Fibroblast of lung (primary cell): Measurements from ENCODE around the gene CHRM4. TPM values are rescaled to one million over a fixed set of nuclear protein-coding genes. Genes with fewer than 3 reads are reported as not detected.

ENCODE experiments used
- DNase-seq, 2 donors: peaks; one replicate each; pipeline versions ENCODE4 v3.0.0 to v3.0.0-alpha.2; 2010; ENCODE audit warnings: low read depth in 2 of 2
- H2AFZ ChIP-seq: 2 replicates; pipeline ENCODE4 v1.5.1; 2012; ENCODE audit warnings: low read length, control low read depth, inconsistent platforms
- H3K27ac ChIP-seq: 2 replicates; pipeline ENCODE4 v1.5.1; 2011; ENCODE audit warnings: low read length, control low read depth; ENCODE audit not compliant: insufficient read depth
- H3K27me3 ChIP-seq: 2 replicates; pipeline ENCODE4 v1.5.1; 2011; ENCODE audit warnings: mild to moderate bottlenecking, low read length; ENCODE audit not compliant: control insufficient read depth, insufficient read depth
- H3K36me3 ChIP-seq: 2 replicates; pipeline ENCODE4 v1.5.1; 2011; ENCODE audit warnings: low read length; ENCODE audit not compliant: control insufficient read depth, insufficient read depth
- H3K4me1 ChIP-seq: 2 replicates; pipeline ENCODE4 v1.5.1; 2011; ENCODE audit warnings: low read length; ENCODE audit not compliant: control insufficient read depth, insufficient read depth; ENCODE audit errors: extremely low read depth
- H3K4me2 ChIP-seq: 2 replicates; pipeline ENCODE4 v1.5.1; 2011; ENCODE audit warnings: low read length, control low read depth; ENCODE audit not compliant: insufficient read depth; ENCODE audit errors: extremely low read depth
- H3K4me3 ChIP-seq, 4 experiments: fragments of 200-600 bp in 1 of 4; sonication (generic) in 1 of 4; replicated peaks in 1 of 4; 2 replicates each; pipeline ENCODE4 v1.5.1; 2011 to 2016; ENCODE audit warnings: low read length in 4 of 4, low read depth in 3 of 4, mild to moderate bottlenecking in 3 of 4, control low read depth in 2 of 4, inconsistent platforms in 1 of 4, mixed read lengths in 1 of 4; ENCODE audit not compliant: insufficient read depth in 1 of 4; ENCODE audit errors: control extremely low read depth in 1 of 4
- H3K79me2 ChIP-seq: 2 replicates; pipeline ENCODE4 v1.5.1; 2012; ENCODE audit warnings: mild to moderate bottlenecking, low read length, inconsistent platforms; ENCODE audit not compliant: control insufficient read depth, insufficient read depth
- H3K9ac ChIP-seq: 2 replicates; pipeline ENCODE4 v1.5.1; 2011; ENCODE audit warnings: mild to moderate bottlenecking, low read length, control low read depth; ENCODE audit not compliant: insufficient read depth
- H3K9me3 ChIP-seq: 2 replicates; pipeline ENCODE4 v1.5.1; 2012; ENCODE audit warnings: low read depth, low read length; ENCODE audit not compliant: control insufficient read depth, insufficient read depth
- H4K20me1 ChIP-seq: 2 replicates; pipeline ENCODE4 v1.5.1; 2011; ENCODE audit warnings: low read length; ENCODE audit not compliant: control insufficient read depth, insufficient read depth; ENCODE audit errors: extremely low read depth
- CTCF ChIP-seq, 2 donors: IDR thresholded peaks in 1 of 2; conservative IDR thresholded peaks in 1 of 2; 1 replicate in 1 of 2; 2 replicates in 1 of 2; pipeline ENCODE4 v1.5.1; 2011 to 2012; ENCODE audit warnings: low read length in 2 of 2, control low read depth in 1 of 2, inconsistent platforms in 1 of 2, low read depth in 1 of 2, mild to moderate bottlenecking in 1 of 2
- EZH2 ChIP-seq: IDR thresholded peaks from 2 replicates; pipeline ENCODE4 v1.5.1; 2012; ENCODE audit warnings: low read length, control low read depth, mild to moderate bottlenecking; ENCODE audit errors: missing control alignments
- polyA plus RNA-seq, 2 donors: library from polyadenylated mRNA; depleted of rRNA in 1 of 2; stranded (reverse) in 1 of 2; unstranded in 1 of 2; fragments of >200 nt; gene quantifications; 2 replicates each; pipeline ENCODE4 v1.2.1, GENCODE V29; 2011 to 2012; ENCODE audit warnings: missing spikeins in 1 of 2
- total RNA-seq: library from RNA; depleted of rRNA; stranded (reverse); fragments of >200 nt; gene quantifications from 2 replicates; pipeline ENCODE4 v1.2.1, GENCODE V29; 2014

CHRM4 gene
- total and polyA plus RNA-seq, 2 donors (not counting 1 experiment from before 2014, with no cell fraction given), result 0.05 TPM; not detected in 1

DNA sequence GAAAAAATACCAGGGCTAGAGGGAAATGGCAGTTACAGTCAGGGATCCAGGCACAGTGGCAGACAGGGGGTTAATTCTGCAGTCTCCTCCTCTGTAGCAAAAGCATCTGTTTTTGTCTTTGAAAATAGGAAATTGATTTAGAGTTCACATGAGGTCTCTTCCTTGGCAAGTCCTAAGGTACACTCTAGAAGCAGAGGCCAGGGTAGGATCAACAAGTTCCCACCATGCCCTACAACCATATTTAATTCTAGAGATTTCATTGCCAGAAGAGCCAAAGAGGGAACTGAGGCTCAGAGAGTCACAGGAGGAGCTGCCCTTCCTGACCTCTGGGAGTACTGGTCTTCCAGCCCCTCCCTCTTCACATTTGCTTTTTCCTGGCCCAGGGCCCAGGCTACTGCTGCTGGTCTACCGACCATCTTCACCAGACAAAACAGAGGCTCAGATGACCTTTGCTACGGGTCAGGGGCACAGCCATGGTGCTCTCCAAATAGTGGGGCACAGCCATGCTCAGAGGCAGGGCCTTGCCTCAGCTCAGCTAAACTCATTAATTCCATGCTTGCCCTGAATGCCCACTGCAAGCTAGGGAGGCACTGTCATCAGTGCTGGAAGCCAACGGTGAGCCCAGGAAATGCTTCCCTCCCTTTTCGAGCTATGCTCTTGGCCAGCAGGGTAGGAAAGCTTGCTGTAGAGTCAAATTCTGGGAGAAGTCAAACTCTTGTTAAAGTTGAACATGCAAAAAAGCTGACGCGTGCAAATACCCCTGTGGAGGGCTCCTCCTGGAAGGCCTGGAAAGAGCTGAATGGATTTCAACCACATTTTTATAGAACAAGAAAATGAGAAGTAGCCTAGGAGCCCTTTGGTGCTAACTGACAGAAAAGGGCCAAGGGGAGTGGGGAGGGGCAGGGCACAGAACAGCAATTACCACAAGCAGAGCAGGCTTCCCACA, 11.7 kb upstream of the CHRM4 start:
- Histone ChIP-seq H4K20me1 (no peaks in the 10 kb centered on the region), H3K9me3 (no peaks in the 10 kb centered on the region), H3K4me2 (no peak overlapping the region), H3K4me3 (no peak overlapping the region), H3K27me3 (no peaks in the 10 kb centered on the region), H3K36me3 (peaks cover 8% of the 10 kb centered on the region), H3K4me1 (no peaks in the 10 kb centered on the region), H2AFZ (no peak overlapping the region), H3K27ac (no peak overlapping the region), H3K79me2 (no peaks in the 10 kb centered on the region), H3K9ac (no peak overlapping the region)
- no peak for DNase-seq
- TF ChIP-seq CTCF (conservative IDR thresholded peaks at IDR 0.05 in 1 of 2, IDR thresholded peaks at IDR 0.05 in 1 of 2; ENCODE audit: low read depth in 1 of 2, low read length in 2 of 2), result no peak
- TF ChIP-seq EZH2, result no peak

GRCh38 chr11:46397526-46397925, 6.0 kb upstream of the CHRM4 start:
- no peaks in the 10 kb centered on the region for H3K79me2 ChIP-seq
- no peaks in the 10 kb centered on the region for H3K9me3 ChIP-seq
- H4K20me1 ChIP-seq, result no peaks in the 10 kb centered on the region
- H3K27me3 ChIP-seq, result no peaks in the 10 kb centered on the region
- no peak for TF ChIP-seq EZH2
- no peak for TF ChIP-seq CTCF (conservative IDR thresholded peaks at IDR 0.05 in 1 of 2, IDR thresholded peaks at IDR 0.05 in 1 of 2; ENCODE audit: low read depth in 1 of 2, low read length in 2 of 2)
- no peak overlapping the region for H3K9ac ChIP-seq
- no peak overlapping the region for H3K4me3 ChIP-seq
- no peak overlapping the region for H3K4me2 ChIP-seq
- H2AFZ ChIP-seq, result no peak overlapping the region
- H3K4me1 ChIP-seq, result no peaks in the 10 kb centered on the region
- no peak overlapping the region for H3K27ac ChIP-seq
- H3K36me3 ChIP-seq, result no peaks in the 10 kb centered on the region
- DNase-seq, result no peak

DNA sequence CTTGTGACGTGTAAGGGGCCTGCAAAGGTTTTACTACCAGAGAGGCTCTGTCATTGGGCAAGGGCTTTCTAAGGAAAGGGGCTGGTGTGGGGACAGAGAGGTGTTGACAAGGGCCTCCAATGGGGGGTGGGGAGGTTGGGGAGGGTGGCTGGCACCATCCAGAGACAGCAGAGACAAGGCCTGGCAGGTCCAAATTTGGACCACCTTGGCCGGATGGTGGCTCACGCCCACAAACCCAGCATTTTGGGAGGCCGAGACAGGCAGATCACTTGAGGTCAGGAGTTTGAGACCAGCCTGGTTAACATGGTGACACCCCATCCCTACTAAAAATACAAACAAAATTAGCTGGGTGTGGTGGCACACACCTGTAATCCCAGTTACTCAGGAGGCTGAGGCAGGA, 2.2 kb upstream of the CHRM4 start:
- H3K9ac ChIP-seq, result no peak overlapping the region
- no peak overlapping the region for H3K4me2 ChIP-seq
- H3K27me3 ChIP-seq, result peaks cover 20% of the 10 kb centered on the region
- peaks cover 5% of the 10 kb centered on the region for H3K4me1 ChIP-seq
- no peak overlapping the region for H3K4me3 ChIP-seq
- H3K36me3 ChIP-seq, result no peaks in the 10 kb centered on the region
- no peak for TF ChIP-seq EZH2
- no peak for TF ChIP-seq CTCF (conservative IDR thresholded peaks at IDR 0.05 in 1 of 2, IDR thresholded peaks at IDR 0.05 in 1 of 2; ENCODE audit: low read depth in 1 of 2, low read length in 2 of 2)
- no peak for DNase-seq
- H3K79me2 ChIP-seq, result no peaks in the 10 kb centered on the region
- no peaks in the 10 kb centered on the region for H3K9me3 ChIP-seq
- H2AFZ ChIP-seq, result no peak overlapping the region
- no peak overlapping the region for H3K27ac ChIP-seq
- H4K20me1 ChIP-seq, result no peaks in the 10 kb centered on the region
